HCT116 (cell line): Measurements from ENCODE around the gene CD82. TPM values are rescaled to one million over a fixed set of nuclear protein-coding genes. Genes with fewer than 3 reads are reported as not detected.

Experiments used
- ATAC-seq: fragments of 200-7000 bp; cut with Tn5 transposase; 2 replicates; pipeline ENCODE4 v1.9.1; 2020; ENCODE audit warnings: mild to moderate bottlenecking, moderate library complexity
- BruUV-seq: library from RNA; stranded (reverse); fragments of 400-500 nt; replicated peaks from 2 replicates; lab custom pipeline; 2021; lab: Mats Ljungman, UMichigan
- CTCF ChIA-PET: fragments of 300-600 bp; sonication (Branson Sonifier 250); formaldehyde crosslinking; loops from one replicate; lab custom pipeline; 2021; ENCODE audit warnings: antibody characterized with exemption; lab: Charles Lee
- POLR2A ChIA-PET: fragments of 300-600, 350-600 bp; sonication (Branson Sonifier 250); formaldehyde crosslinking; loops from one replicate; lab custom pipeline; 2021; ENCODE audit warnings: antibody characterized with exemption; lab: Charles Lee
- RAD21 ChIA-PET, 2 experiments: fragments of 300-600 bp; sonication (Branson Sonifier 250); formaldehyde crosslinking; loops; one replicate each; lab custom pipeline; 2023; ENCODE audit warnings: low total read pairs in 2 of 2; ENCODE audit not compliant: uncharacterized antibody in 2 of 2, unreplicated experiment in 2 of 2, low non-redundant PET in 1 of 2; lab: Charles Lee
- DNase-seq: peaks from one replicate; pipeline ENCODE4 v3.0.0-alpha.2; 2010; ENCODE audit warnings: low read depth, low spot score
- H2AFZ ChIP-seq: fragments of 200-600 bp; shearing (Covaris generic), sonication (generic); 2 replicates; pipeline ENCODE4 v1.6.1; 2017; ENCODE audit warnings: low read depth, mixed run types, mixed read lengths, antibody characterized with exemption, low read length; ENCODE audit not compliant: poor library complexity, severe bottlenecking
- H3K27ac ChIP-seq: 2 replicates; pipeline ENCODE4 v1.5.1; 2012; ENCODE audit warnings: low read depth, low read length
- H3K27me3 ChIP-seq: fragments of 200-600 bp; sonication (generic); 2 replicates; pipeline ENCODE4 v1.6.1; 2016; ENCODE audit warnings: mixed run types, low read length, mixed read lengths; ENCODE audit not compliant: insufficient read depth
- H3K36me3 ChIP-seq, 2 experiments: fragments of 200-500 bp in 1 of 2; fragments of 200-600 bp in 1 of 2; sonication (Bioruptor generic) in 1 of 2; sonication (generic) in 1 of 2; 2 replicates each; pipeline versions ENCODE4 v1.5.1 to v1.6.1; 2014 to 2016; ENCODE audit warnings: low read length in 2 of 2, inconsistent platforms in 1 of 2, mixed read lengths in 1 of 2, mixed run types in 1 of 2; ENCODE audit not compliant: insufficient read depth in 2 of 2, control insufficient read depth in 1 of 2
- H3K4me1 ChIP-seq, 2 experiments: fragments of 200-600 bp in 1 of 2; sonication (generic) in 1 of 2; 2 replicates each; pipeline versions ENCODE4 v1.5.1 to v1.6.1; 2012 to 2017; ENCODE audit warnings: low read length in 2 of 2, inconsistent platforms in 1 of 2, mild to moderate bottlenecking in 1 of 2, mixed read lengths in 1 of 2, mixed run types in 1 of 2, moderate library complexity in 1 of 2; ENCODE audit not compliant: insufficient read depth in 2 of 2, control insufficient read depth in 1 of 2
- H3K4me2 ChIP-seq: fragments of 200-600 bp; sonication (generic); 2 replicates; pipeline ENCODE4 v1.6.1; 2017; ENCODE audit warnings: mixed run types, low read length, mixed read lengths
- H3K4me3 ChIP-seq, 2 experiments: fragments of 200-600 bp in 1 of 2; sonication (generic) in 1 of 2; replicated peaks in 1 of 2; 2 replicates each; pipeline ENCODE4 v1.5.1; 2011 to 2016; ENCODE audit warnings: low read length in 2 of 2, control low read depth in 1 of 2, low read depth in 1 of 2, mild to moderate bottlenecking in 1 of 2, mixed read lengths in 1 of 2, mixed run types in 1 of 2
- H3K79me2 ChIP-seq: fragments of 200-600 bp; sonication (generic); 2 replicates; pipeline ENCODE4 v1.6.1; 2017; ENCODE audit warnings: mild to moderate bottlenecking, mixed run types, low read length, moderate library complexity, mixed read lengths; ENCODE audit not compliant: insufficient read depth
- H3K9ac ChIP-seq: fragments of 200-600 bp; sonication (generic); 2 replicates; pipeline ENCODE4 v1.6.1; 2016; ENCODE audit warnings: low read length, mixed read lengths
- H3K9me2 ChIP-seq: fragments of 200-600 bp; sonication (generic), shearing (Covaris generic); 2 replicates; pipeline ENCODE4 v1.6.1; 2017; ENCODE audit warnings: mixed run types, mild to moderate bottlenecking, moderate library complexity; ENCODE audit not compliant: insufficient read depth
- H3K9me3 ChIP-seq, 2 experiments: fragments of 200-500 bp in 1 of 2; fragments of 200-600 bp in 1 of 2; sonication (Bioruptor generic) in 1 of 2; sonication (generic) in 1 of 2; 2 replicates each; pipeline ENCODE4 v1.6.1; 2014 to 2017; ENCODE audit warnings: low read length in 2 of 2, mixed read lengths in 2 of 2, inconsistent platforms in 1 of 2, low read depth in 1 of 2, mild to moderate bottlenecking in 1 of 2, mixed run types in 1 of 2, moderate library complexity in 1 of 2; ENCODE audit not compliant: control insufficient read depth in 1 of 2, insufficient read depth in 1 of 2
- H4K20me1 ChIP-seq: fragments of 200-600 bp; sonication (generic), shearing (Covaris generic); 2 replicates; pipeline ENCODE4 v1.6.1; 2017; ENCODE audit warnings: mixed run types, mild to moderate bottlenecking, moderate library complexity; ENCODE audit not compliant: insufficient read depth
- ATF3 ChIP-seq: IDR thresholded peaks from 2 replicates; pipeline ENCODE4 v1.6.1; 2012
- CTCF ChIP-seq, 3 experiments: fragments of 200-600 bp in 1 of 3; sonication (generic) in 1 of 3; IDR thresholded peaks in 2 of 3; conservative IDR thresholded peaks in 1 of 3; 2 replicates each; pipeline ENCODE4 v1.5.1; 2012 to 2017; ENCODE audit warnings: low read depth in 2 of 3, low read length in 2 of 3, antibody characterized with exemption in 1 of 3, borderline replicate concordance in 1 of 3, control low read depth in 1 of 3, mild to moderate bottlenecking in 1 of 3, mixed read lengths in 1 of 3, mixed run types in 1 of 3, moderate library complexity in 1 of 3; ENCODE audit not compliant: insufficient read depth in 1 of 3
- EGR1 ChIP-seq: IDR thresholded peaks from 2 replicates; pipeline ENCODE4 v1.6.1; 2012; ENCODE audit warnings: low read depth
- EZH2phosphoT487 ChIP-seq: fragments of 200-600 bp; IDR thresholded peaks from 2 replicates; pipeline ENCODE4 v1.6.1; 2018; ENCODE audit warnings: antibody characterized with exemption, borderline replicate concordance
- FOSL1 ChIP-seq: IDR thresholded peaks from 2 replicates; pipeline ENCODE4 v1.6.1; 2012; ENCODE audit warnings: low read depth
- MAX ChIP-seq: IDR thresholded peaks from 2 replicates; pipeline ENCODE4 v1.6.1; 2012
- POLR2A ChIP-seq: IDR thresholded peaks from 2 replicates; pipeline ENCODE4 v1.7.0; 2011; ENCODE audit warnings: borderline replicate concordance; ENCODE audit not compliant: insufficient read depth, insufficient read length; ENCODE audit errors: extremely low read depth
- POLR2AphosphoS5 ChIP-seq: IDR thresholded peaks from 2 replicates; pipeline ENCODE4 v1.6.1; 2011; ENCODE audit warnings: mild to moderate bottlenecking, low read depth, low read length, moderate library complexity
- REST ChIP-seq: IDR thresholded peaks from 2 replicates; pipeline ENCODE4 v1.6.1; 2012; ENCODE audit warnings: low read depth
- SP1 ChIP-seq: IDR thresholded peaks from 2 replicates; pipeline ENCODE4 v1.6.1; 2012; ENCODE audit warnings: low read depth
- SRF ChIP-seq: IDR thresholded peaks from 2 replicates; pipeline ENCODE4 v1.6.1; 2012; ENCODE audit warnings: low read depth
- YY1 ChIP-seq: IDR thresholded peaks from 2 replicates; pipeline ENCODE4 v1.6.1; 2011; ENCODE audit warnings: low read length, low read depth, moderate library complexity, mild to moderate bottlenecking; ENCODE audit not compliant: insufficient replicate concordance; ENCODE audit errors: extremely low read depth
- ZBTB33 ChIP-seq: IDR thresholded peaks from 2 replicates; pipeline ENCODE4 v1.6.1; 2011; ENCODE audit warnings: mild to moderate bottlenecking, low read length, moderate library complexity; ENCODE audit not compliant: insufficient replicate concordance; ENCODE audit errors: extremely low read depth
- ZFX ChIP-seq: fragments of 450-650 bp; IDR thresholded peaks from 2 replicates; pipeline ENCODE4 v1.6.1; 2017
- ZNF274 ChIP-seq: fragments of 200-500 bp; sonication (Bioruptor generic); IDR thresholded peaks from 2 replicates; pipeline ENCODE4 v1.6.1; 2014; ENCODE audit warnings: mild to moderate bottlenecking, low read depth, low read length, inconsistent platforms
- intact Hi-C: fragments of 100-400 bp; cut with micrococcal nuclease; formaldehyde crosslinking; loops from 2 replicates; pipeline ENCODE4 v1.10.0; 2022
- total RNA-seq: library from RNA; stranded (reverse); gene quantifications from one replicate; pipeline ENCODE4 v1.2.1, GENCODE V29; 2021; ENCODE audit not compliant: unreplicated experiment

CD82 gene
- total RNA-seq, 1 experiment from 2014 or later: 16.7 TPM

- intact Hi-C loops: no loop called here
- Histone ChIP-seq H2AFZ (no peak overlapping the region), H3K9me2 (no peaks in the 10 kb centered on the region), H3K36me3 (no peaks in the 10 kb centered on the region), H4K20me1 (no peaks in the 10 kb centered on the region)
- TF ChIP-seq POLR2AphosphoS5: no peak
- no peak for TF ChIP-seq POLR2A
- no peak for TF ChIP-seq MAX
- TF ChIP-seq FOSL1: no peak
- TF ChIP-seq ZBTB33: no peak
- TF ChIP-seq ZFX: no peak
- no peak for TF ChIP-seq CTCF (IDR thresholded peaks at IDR 0.05 in 2 of 3, conservative IDR thresholded peaks at IDR 0.05 in 1 of 3; ENCODE audit: borderline replicate concordance in 1 of 3, insufficient read depth in 1 of 3, low read depth in 2 of 3, low read length in 2 of 3)
- TF ChIP-seq EZH2phosphoT487: no peak
- no peak for TF ChIP-seq EGR1
- no peak for TF ChIP-seq ATF3
- TF ChIP-seq SRF: no peak
- no peak for TF ChIP-seq SP1
- no peak for TF ChIP-seq REST
- no peak for TF ChIP-seq YY1
- no peak for TF ChIP-seq ZNF274
- TF ChIP-seq, all 23 proteins: peak for 0
- Histone ChIP-seq H3K4me2 (no peak overlapping the region), H3K4me3 (no peak overlapping the region), H3K79me2 (no peaks in the 10 kb centered on the region), H3K27me3 (no peaks in the 10 kb centered on the region), H3K9me3 (no peaks in the 10 kb centered on the region), H3K4me1 (peaks cover 0 to 9% of the 10 kb centered on the region in 2 experiments; a peak in 1 of 4 replicates), H3K9ac (no peak overlapping the region), H3K27ac (no peak overlapping the region)
- no peak for DNase-seq
- no peak for ATAC-seq
- CTCF ChIA-PET: no interaction called here
- no TSS peak for BruUV-seq
- POLR2A ChIA-PET: no interaction called here
- RAD21 ChIA-PET: no interaction called here
Measured at GRCh38 chr11:44576656-44577055, 11.2 kb downstream of the CD82 start.
